DMS114 treated with DMSO at 0.1 percent for 48 hours (cell line): ENCODE results near the gene TMEM62.
"Not testable (repeated sequence)": the region's sequence is repeated elsewhere in the genome, so short reads cannot be mapped to it uniquely, and the experiment has no call there.

Experiments
- DNase-seq: peaks from one replicate; lab custom pipeline; 2025; ENCODE audit not compliant: unreplicated experiment; lab: John Stamatoyannopoulos, UW

The TMEM62 gene

DNA sequence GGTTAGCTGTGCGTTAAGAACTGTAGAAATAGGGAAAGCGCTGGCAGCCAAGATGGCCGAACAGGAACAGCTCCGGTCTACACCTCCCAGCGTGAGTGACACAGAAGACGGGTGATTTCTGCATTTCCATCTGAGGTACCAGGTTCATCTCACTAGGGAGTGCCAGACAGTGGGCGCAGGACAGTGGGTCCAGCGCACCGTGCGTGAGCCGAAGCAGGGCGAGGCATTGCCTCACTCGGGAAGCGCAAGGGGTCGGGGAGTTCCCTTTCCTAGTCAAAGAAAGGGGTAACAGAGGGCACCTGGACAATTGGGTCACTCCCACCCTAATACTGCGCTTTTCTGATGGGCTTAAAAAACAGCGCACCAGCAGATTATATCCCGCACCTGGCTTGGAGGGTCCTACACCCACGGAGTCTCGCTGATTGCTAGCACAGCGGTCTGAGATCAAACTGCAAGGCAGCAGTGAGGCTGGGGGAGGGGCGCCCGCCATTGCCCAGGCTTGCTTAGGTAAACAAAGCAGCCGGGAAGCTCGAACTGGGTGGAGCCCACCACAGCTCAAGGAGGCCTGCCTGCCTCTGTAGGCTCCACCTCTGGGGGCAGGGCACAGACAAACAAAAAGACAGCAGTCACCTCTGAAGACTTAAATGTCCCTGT lies 42.4 kb downstream of the TMEM62 start:
- DNase-seq: not testable (repeated sequence)

DNA sequence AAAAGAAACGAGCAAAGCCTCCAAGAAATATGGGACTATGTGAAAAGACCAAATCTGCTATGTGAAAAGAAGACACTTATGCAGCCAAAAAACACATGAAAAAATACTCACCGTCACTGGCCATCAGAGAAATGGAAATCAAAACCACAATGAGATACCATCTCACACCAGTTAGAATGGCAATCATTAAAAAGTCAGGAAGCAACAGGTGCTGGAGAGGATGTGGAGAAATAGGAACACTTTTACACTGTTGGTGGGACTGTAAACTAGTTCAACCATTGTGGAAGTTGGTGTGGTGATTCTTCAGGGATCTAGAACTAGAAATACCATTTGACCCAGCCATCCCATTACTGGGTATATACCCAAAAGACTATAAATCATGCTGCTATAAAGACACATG lies 43.8 kb downstream of the TMEM62 start:
- not testable (repeated sequence) for DNase-seq

DNA sequence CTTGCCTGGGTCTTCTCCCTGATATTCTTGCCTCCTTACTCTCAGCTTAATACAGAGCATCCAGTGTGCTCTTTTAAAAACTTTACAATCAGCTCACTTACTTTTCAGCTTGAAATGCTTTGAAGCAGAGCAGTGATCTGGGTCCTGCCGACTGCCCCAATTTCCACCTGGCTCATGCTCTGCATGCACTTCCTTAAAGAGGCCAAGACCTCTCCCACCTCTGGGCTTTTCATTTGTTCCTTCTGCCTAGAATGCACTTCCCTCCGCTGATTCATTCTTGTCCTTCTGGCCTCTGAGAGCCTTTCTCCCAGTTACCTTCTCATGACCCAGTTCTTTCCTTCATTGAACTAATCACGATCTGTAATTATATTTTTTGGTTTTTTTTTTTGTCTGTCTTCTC lies 49.9 kb downstream of the TMEM62 start:
- DNase-seq: no peak

DNA sequence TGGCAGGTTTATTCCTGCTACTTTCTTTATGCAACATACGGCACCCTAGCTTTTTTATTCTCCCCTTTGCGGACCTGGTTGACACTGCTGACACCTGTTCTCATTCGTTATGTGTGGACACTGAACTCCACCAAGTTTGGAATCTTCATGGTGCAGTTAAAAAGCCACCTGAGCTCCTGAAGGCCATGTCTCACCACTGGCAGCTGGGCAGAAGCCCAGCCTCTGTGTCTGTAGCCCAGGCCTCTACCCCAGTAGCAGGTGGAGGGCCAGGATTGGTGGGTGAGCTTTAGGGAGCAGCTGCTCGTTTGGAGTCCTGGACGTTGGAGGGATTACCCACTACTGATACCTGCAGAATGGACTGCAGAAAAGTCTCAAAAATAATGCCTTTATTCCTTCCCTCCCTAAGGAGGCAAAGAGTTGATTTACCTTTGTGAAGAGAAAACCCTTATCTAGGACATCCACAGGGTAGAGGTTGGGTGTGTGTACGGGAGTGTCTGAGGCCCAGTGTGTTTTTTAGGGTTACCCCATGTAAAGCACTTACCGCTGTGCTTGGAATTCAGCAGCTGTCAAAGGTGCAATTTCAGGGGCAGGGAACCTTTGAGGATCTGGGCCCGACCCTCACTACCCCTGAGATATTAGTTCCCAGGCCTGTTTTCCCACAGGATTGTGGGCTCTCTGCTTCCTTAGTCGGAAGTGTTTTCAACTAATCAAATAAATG lies 51.2 kb downstream of the TMEM62 start:
- DNase-seq: no peak

DNA sequence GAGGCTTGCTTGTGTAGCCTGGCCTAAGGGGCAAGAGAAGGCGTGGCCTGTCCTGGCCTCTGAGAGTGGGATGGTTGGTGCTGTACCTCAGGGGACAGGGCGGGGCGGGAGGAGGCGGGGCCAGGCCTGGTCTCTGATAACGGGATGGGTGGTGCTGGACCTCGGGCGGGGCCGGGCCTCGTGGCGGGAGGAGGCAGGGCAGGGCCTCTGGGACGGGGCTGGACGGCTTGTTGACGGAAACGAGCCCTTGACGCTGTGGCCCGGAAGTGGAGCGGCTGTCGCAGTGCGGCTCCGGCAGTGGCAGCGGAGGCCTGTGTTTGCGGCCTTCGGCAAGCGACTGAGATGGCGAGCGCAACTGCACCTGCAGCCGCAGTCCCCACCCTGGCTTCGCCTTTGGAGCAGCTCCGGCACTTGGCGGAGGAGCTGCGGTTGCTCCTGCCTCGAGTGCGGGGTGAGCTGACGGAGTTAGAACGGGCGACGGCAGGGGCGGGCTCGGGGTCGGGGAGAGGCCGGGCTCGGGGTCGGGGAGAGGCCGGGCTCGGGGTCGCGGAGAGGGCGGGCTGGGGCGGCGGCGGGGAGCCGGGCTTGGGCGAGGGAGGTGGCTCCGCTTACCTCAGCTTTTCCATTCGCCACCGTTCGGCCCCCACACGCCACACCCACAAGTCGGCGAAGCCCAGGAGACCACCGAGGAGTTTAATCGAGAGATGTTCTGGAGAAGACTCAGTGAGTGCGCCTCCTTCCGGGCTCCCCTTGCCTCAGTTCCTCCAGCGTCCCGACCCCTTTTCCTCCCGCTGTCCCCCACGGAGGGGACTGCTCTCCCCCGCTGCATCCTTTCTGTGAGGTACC lies 52.0 kb downstream of the TMEM62 start, which contains the start of gene CCNDBP1:
TSS of gene CCNDBP1 (plus strand) at position 247 of the 846 bp plus-strand sequence. CDS start at position 343, 96 bp downstream.
- DNase-seq: peak; percentile 63

DNA sequence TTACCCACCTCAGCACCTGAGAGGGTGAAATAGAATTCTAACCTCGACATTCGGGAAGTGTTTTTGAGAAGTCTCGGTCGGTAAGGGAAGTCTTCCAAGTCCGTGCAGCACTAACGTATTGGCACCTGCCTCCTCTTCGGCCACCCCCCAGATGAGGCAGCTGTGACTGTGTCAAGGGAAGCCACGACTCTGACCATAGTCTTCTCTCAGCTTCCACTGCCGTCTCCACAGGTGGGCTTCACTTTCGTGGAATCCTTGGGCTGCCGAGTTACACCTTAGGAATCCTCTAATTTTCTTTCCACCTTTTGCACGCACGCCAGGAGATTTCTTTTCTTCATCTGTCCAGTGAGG lies 52.6 kb downstream of the TMEM62 start:
- DNase-seq: no peak

DNA sequence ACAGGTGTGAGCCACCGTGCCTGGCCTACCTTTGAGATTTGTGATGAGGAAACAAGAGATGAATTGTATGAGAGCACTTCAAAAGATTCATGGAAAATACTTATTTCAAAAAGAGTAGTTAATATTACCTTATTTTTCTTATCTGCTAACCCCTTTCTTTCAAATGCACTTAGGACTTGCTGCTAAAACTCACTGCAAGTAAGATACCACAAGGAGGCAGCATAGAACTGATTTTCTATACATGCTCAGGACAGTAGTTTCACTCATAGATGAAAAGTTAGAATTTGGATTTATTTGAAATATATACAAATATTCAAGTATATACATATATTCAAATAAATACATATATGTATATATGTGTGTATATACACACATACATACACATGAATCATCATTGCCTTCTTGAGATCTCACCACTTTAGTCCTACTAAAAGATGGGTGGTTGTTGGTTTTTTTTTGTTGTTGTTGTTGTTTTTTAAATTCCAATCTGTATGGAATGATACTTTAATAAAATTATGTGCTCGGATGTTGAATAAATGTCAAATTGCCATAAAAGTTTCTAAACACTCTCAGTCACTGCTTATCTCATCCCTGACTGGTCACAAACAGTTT lies 54.3 kb downstream of the TMEM62 start:
- peak; percentile 60 for DNase-seq

DNA sequence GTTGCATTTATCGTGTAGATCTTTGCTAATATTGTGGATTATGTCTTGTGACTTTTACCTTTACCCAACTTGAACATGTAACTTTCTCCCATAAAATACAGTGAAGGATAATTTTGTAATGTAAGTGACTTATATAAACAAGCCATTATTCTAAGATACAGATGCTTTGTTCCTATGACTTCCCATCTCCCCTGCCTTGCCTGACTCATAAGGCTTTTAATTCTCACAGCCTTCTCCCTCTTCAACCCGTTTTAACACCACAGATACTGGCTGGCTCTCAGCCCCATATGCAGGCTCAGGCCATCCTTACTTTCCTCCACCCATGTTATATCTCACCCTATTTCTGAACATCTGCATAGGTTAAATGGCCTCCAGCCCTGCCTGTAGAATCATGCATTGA lies 55.9 kb downstream of the TMEM62 start:
- no peak for DNase-seq

DNA sequence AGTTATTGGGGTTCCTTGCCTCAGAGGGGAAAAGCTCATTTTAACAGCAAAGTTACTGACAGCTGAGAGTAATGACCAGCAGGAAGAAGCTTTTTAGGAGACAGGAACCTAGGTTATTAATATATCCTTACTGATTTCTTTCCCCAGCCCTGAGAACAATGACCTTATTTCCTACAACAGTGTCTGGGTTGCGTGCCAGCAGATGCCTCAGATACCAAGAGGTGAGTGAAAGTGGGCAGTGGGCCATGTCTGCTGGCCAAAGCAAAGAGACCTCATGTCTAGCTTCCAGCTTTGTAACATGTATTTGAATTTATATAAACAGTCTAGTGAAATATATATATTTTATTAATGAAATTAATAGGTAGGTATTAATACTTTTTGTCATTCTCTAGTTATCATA lies 56.8 kb downstream of the TMEM62 start:
- no peak for DNase-seq

DNA sequence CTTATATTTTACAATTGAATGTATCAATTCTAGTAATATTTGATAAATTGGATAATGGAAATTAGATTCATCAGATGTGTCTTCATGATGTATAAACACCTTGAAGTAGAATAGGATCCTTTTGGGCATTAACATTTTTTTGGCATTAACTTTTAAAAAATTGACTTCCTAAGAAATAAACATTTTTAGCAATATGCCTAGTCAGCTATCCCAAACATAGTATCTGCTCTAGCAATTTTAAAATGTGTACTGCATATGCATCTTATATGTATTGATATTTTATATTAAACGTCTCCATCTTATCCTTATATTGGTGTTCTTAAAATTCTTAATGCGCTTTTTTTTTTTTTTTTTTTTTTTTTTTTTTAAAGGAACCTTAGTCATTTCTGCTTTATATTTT lies 60.3 kb downstream of the TMEM62 start:
- DNase-seq: no peak

DNA sequence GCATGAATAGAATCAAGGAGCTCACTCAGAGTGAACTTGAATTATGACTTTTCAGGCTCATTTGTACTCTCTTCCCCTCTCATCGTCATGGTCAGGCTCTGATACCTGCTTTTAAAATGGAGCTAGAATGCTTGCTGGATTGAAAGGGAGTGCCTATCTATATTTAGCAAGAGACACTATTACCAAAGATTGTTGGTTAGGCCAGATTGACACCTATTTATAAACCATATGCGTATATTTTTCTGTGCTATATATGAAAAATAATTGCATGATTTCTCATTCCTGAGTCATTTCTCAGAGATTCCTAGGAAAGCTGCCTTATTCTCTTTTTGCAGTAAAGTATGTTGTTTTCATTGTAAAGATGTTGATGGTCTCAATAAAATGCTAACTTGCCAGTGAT lies 61.4 kb downstream of the TMEM62 start:
- no peak for DNase-seq

DNA sequence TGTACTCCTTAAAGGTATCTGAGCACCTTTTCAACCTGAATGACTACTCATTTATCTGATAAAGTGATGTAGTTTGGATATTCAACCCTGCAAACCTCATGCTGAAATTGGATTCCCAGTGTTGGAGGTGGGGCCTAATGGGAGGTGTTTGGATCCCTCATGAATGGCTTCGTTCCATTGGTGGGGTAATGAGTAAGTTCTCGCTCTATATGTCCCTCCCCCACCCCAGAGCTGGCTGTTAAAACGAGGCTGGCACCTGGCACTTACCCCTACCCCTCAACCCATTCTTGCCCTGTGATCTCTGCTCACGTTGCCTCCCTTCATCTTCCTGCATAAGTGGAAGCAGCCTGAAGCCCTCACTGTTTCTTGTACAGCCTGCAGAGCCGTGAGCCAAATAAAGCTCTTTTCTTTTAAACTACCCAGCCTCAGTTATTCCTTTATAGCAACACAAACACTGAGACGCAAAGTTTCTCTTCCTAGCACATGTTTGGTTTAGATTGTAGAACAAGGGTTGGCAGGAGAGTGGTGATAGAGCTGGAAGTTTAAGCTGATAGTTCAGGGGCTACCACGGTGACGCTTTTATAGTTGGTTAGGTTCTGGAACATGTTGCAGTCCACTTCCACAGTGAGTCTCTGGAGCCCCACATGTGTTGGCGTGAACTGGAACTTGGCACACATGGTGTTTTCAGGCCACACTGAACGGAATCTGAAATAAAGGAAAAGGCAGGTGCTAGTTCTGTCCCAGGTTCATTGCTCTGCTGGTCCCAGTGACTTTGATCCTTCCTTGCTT lies 63.6 kb downstream of the TMEM62 start:
- DNase-seq: no peak

DNA sequence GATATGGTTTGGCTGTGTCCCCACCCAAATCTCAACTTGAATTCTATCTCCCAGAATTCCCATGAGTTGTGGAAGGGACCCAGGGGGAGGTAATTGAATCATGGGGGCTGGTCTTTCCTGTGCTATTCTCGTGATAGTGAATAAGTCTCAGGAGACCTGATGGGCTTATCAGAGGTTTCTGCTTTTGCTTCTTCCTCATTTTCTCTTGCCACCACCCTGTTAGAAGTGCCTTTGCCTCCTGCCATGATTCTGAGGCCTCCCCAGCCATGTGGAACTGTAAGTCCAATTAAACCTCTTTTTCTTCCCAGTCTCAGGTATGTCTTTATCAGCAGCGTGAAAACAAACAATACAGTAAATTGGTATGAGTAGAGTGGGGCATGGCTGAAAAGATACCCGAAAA lies 64.4 kb downstream of the TMEM62 start:
- not testable (repeated sequence) for DNase-seq

DNA sequence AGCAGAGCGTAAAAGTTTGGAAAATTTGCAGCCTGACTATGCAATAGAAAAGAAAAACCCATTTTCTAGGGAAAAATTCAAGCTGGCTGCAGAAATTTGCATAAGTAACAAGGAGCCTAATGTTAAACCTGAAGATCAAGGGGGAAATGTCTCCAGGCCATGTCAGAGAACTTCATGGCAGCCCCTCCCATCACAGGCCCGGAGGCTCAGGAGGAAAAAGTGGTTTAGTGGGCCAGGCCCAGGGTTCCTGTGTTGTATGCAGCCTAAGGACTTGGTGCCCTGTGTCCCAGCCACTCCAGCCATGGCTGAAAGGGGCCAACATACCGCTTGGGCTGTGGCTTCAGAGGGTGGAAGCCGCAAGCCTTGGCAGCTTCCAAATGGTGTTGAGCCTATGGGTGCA lies 65.2 kb downstream of the TMEM62 start:
- not testable (repeated sequence) for DNase-seq

DNA sequence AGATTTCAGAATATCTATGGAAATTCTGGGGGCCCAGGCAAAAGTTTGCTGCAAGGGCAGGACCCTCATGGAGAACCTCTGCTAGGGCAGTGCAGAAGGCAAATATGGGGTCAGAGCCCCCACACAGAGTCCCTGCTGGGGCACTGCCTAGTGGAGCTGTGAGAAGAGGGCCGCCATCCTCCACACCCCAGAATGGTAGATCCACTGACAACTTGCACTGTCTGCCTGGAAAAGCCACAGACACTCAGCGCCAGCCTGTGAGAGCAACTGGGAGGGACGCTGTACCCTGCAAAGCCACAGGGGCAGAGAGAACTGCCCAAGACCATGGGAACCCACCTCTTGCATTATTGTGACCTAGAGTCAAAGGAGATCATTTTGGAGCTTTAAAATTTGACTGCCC lies 65.6 kb downstream of the TMEM62 start:
- DNase-seq: no peak

DNA sequence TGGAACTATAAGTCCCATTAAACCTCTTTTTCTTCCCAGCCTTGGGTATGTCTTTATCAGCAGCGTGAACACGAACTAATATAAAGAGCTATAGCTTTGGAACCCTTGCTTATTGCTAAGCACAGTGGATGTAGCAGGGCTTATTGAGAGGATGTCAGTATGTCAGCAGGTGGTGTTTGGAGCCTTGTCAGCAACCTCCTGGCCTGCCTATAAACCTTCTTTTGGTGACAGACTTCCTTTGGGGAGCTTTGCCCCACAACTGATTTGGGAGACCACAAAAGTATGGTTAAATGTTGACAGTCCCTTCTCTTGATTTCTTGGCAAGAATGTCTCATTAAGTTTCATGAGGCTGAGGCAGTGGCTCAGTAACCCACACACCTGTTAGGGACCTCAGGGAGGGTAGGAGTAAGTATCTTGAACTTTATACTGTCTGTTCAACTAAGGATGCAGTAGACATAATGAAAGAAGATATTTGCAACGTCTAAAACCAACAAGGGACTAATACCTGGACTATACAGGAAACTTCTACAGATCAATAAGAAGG lies 66.6 kb downstream of the TMEM62 start:
- no peak for DNase-seq

DNA sequence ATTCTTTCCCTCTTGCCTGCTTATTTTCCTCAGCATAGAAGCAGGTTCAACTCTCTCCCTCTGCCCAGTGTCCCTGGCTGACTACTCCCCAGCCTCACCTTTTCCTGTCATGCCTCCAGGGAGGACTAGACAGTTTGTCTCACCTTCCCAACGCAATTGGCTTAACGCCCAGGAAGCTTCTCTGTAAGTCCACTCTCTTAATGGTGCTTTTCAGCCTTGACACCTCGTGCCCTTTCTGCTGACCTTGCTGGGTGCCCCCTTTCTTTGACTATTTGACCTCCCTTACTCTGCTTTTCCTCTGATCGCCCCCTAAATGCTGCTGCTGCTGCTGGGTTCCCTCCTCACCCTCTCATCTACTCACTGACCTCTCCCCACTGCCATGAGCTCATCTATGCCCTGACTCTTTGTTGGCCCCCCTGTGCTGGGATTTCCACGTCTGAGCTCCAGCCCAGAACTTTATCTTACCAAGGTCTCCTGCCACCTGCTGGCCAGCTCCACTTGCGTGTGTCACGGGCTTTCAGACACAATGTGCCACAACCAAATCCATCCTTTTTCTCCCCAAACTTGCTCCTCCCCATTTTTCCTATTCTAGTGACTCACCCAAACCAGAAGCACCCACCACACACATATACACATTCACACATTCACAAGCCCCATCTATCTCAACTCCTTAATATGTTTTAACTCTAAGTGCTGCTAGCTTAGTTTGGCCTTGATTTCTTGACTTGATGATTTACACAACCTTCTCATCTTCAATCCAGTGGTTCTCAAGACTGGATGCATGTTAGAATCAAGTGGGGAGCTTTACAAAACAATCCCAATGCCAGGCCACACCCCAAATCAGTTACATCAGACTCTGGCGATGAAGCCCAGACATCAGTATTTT lies 70.9 kb downstream of the TMEM62 start:
- DNase-seq: peak; percentile 40

DNA sequence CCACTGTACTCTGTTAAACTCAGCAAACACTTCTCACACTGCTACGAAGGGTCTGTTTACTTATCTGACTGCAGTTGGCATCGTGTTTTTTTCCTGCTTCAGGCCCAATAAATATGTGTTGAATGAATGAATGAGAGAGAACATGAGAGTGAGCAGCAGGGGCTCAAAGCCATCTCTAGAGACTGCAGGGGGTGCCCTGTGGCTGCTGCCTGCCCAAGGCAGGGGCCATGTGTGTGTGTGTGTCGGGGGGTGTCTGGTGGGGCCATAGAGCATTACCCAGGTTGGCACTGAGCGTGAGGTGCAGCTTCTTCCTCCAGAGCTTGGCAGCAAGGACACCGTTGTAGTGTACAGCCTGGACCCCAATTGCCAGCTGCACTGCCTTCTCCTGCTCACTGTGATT lies 72.7 kb downstream of the TMEM62 start:
- no peak for DNase-seq

DNA sequence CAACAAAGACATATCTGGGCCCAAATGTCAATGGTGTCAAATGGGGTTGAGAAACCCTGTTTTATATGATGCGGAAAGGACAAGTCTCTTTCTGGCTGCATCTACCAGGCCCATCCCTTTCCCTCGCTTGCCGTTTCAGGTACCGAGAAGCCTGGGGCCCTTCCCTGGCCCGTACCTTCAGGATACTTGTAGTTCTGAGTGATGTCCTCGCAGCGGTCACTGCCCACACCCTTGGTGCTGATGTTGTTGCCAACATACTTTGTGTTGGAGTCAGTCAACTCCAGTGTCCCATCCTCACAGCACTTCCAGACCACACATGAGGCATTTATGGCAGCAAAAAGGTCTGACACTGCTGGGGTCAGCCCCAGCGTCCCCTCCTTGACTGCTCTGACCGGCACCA lies 73.6 kb downstream of the TMEM62 start:
- no peak for DNase-seq
